ENCODE results near the gene GNL2. TPM values are rescaled to one million over a fixed set of nuclear protein-coding genes. Genes with fewer than 3 reads are reported as not detected.

GNL2 gene
- total and polyA plus RNA-seq, 10 of the 15 experiments (the other 5 are each of a cell fraction or from before 2014, with no cell fraction given) = 64.2 to 167 (median 88.2) TPM

DNA sequence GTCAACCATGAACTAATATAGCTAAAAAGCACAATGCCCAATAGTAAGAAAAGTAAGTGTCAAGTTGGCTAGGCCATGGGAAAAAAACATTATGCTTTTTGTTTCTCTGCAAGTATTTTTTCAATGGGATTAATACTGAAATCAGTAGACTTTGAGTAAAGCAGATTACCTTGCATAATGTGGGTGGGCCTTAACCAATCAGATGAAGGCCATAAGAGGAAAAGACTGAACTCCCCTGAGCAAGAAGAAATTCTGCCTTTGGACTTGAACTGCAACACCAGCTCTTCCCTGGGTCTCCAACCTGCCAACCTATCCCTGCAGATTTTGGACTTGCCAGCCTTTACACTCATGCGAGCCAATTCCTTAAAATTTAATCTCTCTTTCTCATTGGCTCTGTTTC is 45.3 kb upstream of the GNL2 start (continued):
- no peak for TF ChIP-seq RCOR1 (conservative IDR thresholded peaks at IDR 0.05; ENCODE audit: low read depth, low read length)

DNA sequence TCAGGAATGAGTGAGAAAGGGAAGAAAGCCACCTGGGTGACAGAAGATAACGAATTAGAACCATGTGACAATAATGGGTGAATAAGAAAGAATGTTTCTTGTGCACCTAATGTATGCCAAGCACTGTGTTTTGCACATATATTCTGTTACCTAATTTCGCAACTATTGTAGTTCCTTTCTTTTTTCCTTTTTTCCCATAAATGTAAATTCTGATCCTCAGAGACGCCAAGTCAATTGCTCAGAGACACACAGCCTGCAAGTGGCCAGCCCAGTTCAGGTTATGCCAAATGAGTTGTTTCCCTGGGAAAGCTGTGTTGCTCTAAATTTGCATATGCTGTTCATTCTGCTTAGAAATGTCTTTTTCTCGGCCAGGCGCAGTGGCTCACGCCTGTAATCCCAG is 40.7 kb upstream of the GNL2 start:
- Histone ChIP-seq H4K20me1 (ENCODE audit: control insufficient read depth, insufficient read depth) (no peaks in the 10 kb centered on the region), H3K4me1 (ENCODE audit: control insufficient read depth, insufficient read depth, low read length) (no peaks in the 10 kb centered on the region), H3K36me3 (ENCODE audit: control insufficient read depth in 2 of 2, insufficient read depth in 2 of 2, low read length in 1 of 2) (no peaks in the 10 kb centered on the region), H3K4me3 (no peak overlapping the region), H3K4me2 (ENCODE audit: control insufficient read depth, insufficient read depth) (no peak overlapping the region), H3K27ac (ENCODE audit: control insufficient read depth, insufficient read depth) (no peak overlapping the region), H3K9ac (ENCODE audit: control insufficient read depth, insufficient read depth, low read length) (no peak overlapping the region), H2AFZ (ENCODE audit: control insufficient read depth, low read depth, low read length) (no peak overlapping the region), H3K79me2 (ENCODE audit: control insufficient read depth, insufficient read depth, low read length) (no peaks in the 10 kb centered on the region), H3K9me3 (replicated peaks; ENCODE audit: control insufficient read depth, insufficient read depth, low read length) (no peaks in the 10 kb centered on the region), H3K27me3 (replicated peaks in 1 of 2; ENCODE audit: control insufficient read depth in 2 of 2, insufficient read depth in 2 of 2, low read length in 1 of 2) (peaks cover 23 to 29% of the 10 kb centered on the region in 2 experiments)
- ChIA-PET SMC1A (ENCODE audit: uncharacterized antibody, unreplicated experiment) (no interaction called here), CTCF (no interaction called here), RAD21 (ENCODE audit: unreplicated experiment) (no interaction called here), POLR2A (no interaction called here)
- FAIRE-seq (no peak), ATAC-seq (no peak), DNase-seq (ENCODE audit: low read depth, low spot score) (no peak)
- intact Hi-C loops (cut with micrococcal nuclease; ENCODE audit: unreplicated experiment) = no loop called here
- TF ChIP-seq, protein P1, sequence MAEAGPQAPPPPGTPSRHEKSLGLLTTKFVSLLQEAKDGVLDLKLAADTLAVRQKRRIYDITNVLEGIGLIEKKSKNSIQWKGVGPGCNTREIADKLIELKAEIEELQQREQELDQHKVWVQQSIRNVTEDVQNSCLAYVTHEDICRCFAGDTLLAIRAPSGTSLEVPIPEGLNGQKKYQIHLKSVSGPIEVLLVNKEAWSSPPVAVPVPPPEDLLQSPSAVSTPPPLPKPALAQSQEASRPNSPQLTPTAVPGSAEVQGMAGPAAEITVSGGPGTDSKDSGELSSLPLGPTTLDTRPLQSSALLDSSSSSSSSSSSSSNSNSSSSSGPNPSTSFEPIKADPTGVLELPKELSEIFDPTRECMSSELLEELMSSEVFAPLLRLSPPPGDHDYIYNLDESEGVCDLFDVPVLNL (IDR thresholded peaks at IDR 0.05; ENCODE audit: low read depth, low read length) = no peak
- TF ChIP-seq SP1 (IDR thresholded peaks at IDR 0.05; ENCODE audit: low read depth, low read length) (no peak), RBBP5 (conservative IDR thresholded peaks at IDR 0.05) (no peak)
- in situ Hi-C loops (cut with MboI) = no loop called here
- BruUV-seq (replicated peaks) = no TSS peak
- WGBS (ENCODE audit: insufficient coverage, insufficient replicate concordance, low lambda C conversion rate, missing lambda C conversion rate) = 39% methylated on average over 6 of the region's 6 CpGs
